K562 (cell line): ENCODE data around the gene ZNF628. TPM values are rescaled to one million over a fixed set of nuclear protein-coding genes. Genes with fewer than 3 reads are reported as not detected.
A peak's percentile ranks its signal among the peaks of the same experiment; 100 is the strongest.

Experiments used
- ATF7 ChIP-seq: fragments of 450-650 bp; IDR thresholded peaks from 2 replicates; pipeline ENCODE4 v1.7.1; 2014; ENCODE audit warnings: mild to moderate bottlenecking, moderate library complexity
- CREB1 ChIP-seq, 2 experiments: sonication (generic) in 1 of 2; formaldehyde crosslinking in 1 of 2; IDR thresholded peaks; 2 replicates each; pipeline versions ENCODE4 v1.6.1 to v1.8.0; 2012 to 2022; ENCODE audit warnings: inconsistent platforms in 1 of 2, mild to moderate bottlenecking in 1 of 2, missing genetic modification reagents in 1 of 2, moderate library complexity in 1 of 2
- CSDE1 ChIP-seq, 2 experiments: fragments of 450-650 bp; IDR thresholded peaks; 2 replicates each; pipeline ENCODE4 v1.6.1; 2016; ENCODE audit warnings: mild to moderate bottlenecking in 1 of 2
- CTCFL ChIP-seq: IDR thresholded peaks from 2 replicates; pipeline ENCODE4 v1.6.1; 2011; ENCODE audit warnings: borderline replicate concordance, low read depth, mild to moderate bottlenecking, moderate library complexity, low read length; ENCODE audit not compliant: insufficient read depth, poor library complexity, severe bottlenecking
- E2F1 ChIP-seq: sonication (generic); formaldehyde crosslinking; IDR thresholded peaks from 2 replicates; pipeline ENCODE4 v1.8.1; 2023; ENCODE audit warnings: mild to moderate bottlenecking, missing genetic modification reagents, moderate library complexity
- ELF1 ChIP-seq: fragments of 200-800 bp; sonication (Bioruptor generic); IDR thresholded peaks from 2 replicates; pipeline ENCODE4 v1.6.1; 2016; ENCODE audit warnings: missing genetic modification characterization, missing compliant biosample characterization
- ETV5 ChIP-seq: sonication (generic); formaldehyde crosslinking; IDR thresholded peaks from 2 replicates; pipeline ENCODE4 v1.4.0; 2020; ENCODE audit warnings: low read depth, mild to moderate bottlenecking, missing genetic modification reagents
- EWSR1 ChIP-seq: fragments of 450-650 bp; IDR thresholded peaks from 2 replicates; pipeline ENCODE4 v1.6.1; 2018; ENCODE audit warnings: borderline replicate concordance, mild to moderate bottlenecking, low read depth, moderate library complexity; ENCODE audit not compliant: partially characterized antibody
- HDAC1 ChIP-seq, 2 experiments: fragments of 450-650 bp; IDR thresholded peaks; 2 replicates each; pipeline ENCODE4 v1.6.1; 2016 to 2017; ENCODE audit warnings: inconsistent platforms in 1 of 2, mild to moderate bottlenecking in 1 of 2, moderate library complexity in 1 of 2
- HMG20B ChIP-seq: fragments of 250-450 bp; sonication (Bioruptor Pico); IDR thresholded peaks from 2 replicates; pipeline ENCODE4 v1.5.0; 2021; ENCODE audit warnings: mild to moderate bottlenecking
- MCM3 ChIP-seq: fragments of 450-650 bp; IDR thresholded peaks from 2 replicates; pipeline ENCODE4 v1.6.1; 2016
- MTA3 ChIP-seq: fragments of 450-650 bp; formaldehyde crosslinking; IDR thresholded peaks from 2 replicates; pipeline ENCODE4 v1.6.1; 2017; ENCODE audit warnings: mild to moderate bottlenecking, borderline replicate concordance
- MYNN ChIP-seq, 2 experiments: sonication (generic); formaldehyde crosslinking in 1 of 2; IDR thresholded peaks; 2 replicates each; pipeline versions ENCODE4 v1.5.0 to v1.6.1; 2016 to 2020; ENCODE audit warnings: antibody characterized with exemption in 1 of 2, missing genetic modification reagents in 1 of 2
- PHB2 ChIP-seq: fragments of 450-650 bp; IDR thresholded peaks from 2 replicates; pipeline ENCODE4 v1.6.1; 2017; ENCODE audit warnings: low read depth
- RBM22 ChIP-seq: fragments of 200-400 bp; formaldehyde crosslinking; IDR thresholded peaks from 2 replicates; pipeline ENCODE4 v1.6.1; 2018; ENCODE audit warnings: low read length, low read depth; ENCODE audit not compliant: poor library complexity, severe bottlenecking
- SIN3A ChIP-seq, 2 experiments: fragments of 150-350 bp in 1 of 2; IDR thresholded peaks; 2 replicates each; pipeline ENCODE4 v1.6.1; 2011 to 2016; ENCODE audit warnings: borderline replicate concordance in 2 of 2, low read depth in 2 of 2, low read length in 2 of 2, mild to moderate bottlenecking in 2 of 2, moderate library complexity in 2 of 2; ENCODE audit not compliant: control insufficient read depth in 1 of 2
- SOX6 ChIP-seq: fragments of 450-650 bp; IDR thresholded peaks from 2 replicates; pipeline ENCODE4 v1.6.1; 2014; ENCODE audit warnings: mild to moderate bottlenecking
- ZBTB12 ChIP-seq: fragments of 250-450 bp; sonication (Bioruptor Pico); IDR thresholded peaks from 2 replicates; pipeline ENCODE4 v1.4.0; 2020
- ZBTB7A ChIP-seq: IDR thresholded peaks from 2 replicates; pipeline ENCODE4 v1.6.1; 2011; ENCODE audit warnings: low read depth, mild to moderate bottlenecking, low read length, moderate library complexity, borderline replicate concordance; ENCODE audit not compliant: control insufficient read depth
- ZNF232 ChIP-seq: sonication (generic); formaldehyde crosslinking; IDR thresholded peaks from 2 replicates; pipeline ENCODE4 v1.8.0; 2022; ENCODE audit warnings: mild to moderate bottlenecking, missing genetic modification reagents
- ZNF263 ChIP-seq: sonication (generic); formaldehyde crosslinking; IDR thresholded peaks from 2 replicates; pipeline ENCODE4 v1.8.0; 2022; ENCODE audit warnings: mild to moderate bottlenecking, missing genetic modification reagents, borderline replicate concordance
- ZNF511 ChIP-seq: sonication (generic); formaldehyde crosslinking; IDR thresholded peaks from 2 replicates; pipeline ENCODE4 v1.8.0; 2022; ENCODE audit warnings: mild to moderate bottlenecking, missing genetic modification reagents
- polyA plus RNA-seq, 8 experiments: library from polyadenylated mRNA; depleted of rRNA in 4 of 8; stranded (reverse) in 5 of 8; unstranded in 3 of 8; fragments of >200 nt; fragmentation: Nextera tagmentation in 2 of 8; fragmentation: Illumina TruSeq in 1 of 8; extraction: Ambion mirVana in 2 of 8; extraction: Trizol in 1 of 8; gene quantifications; 2 replicates each; pipeline versions ENCODE4 v1.2.1 to v1.2.3, GENCODE V29; 2011 to 2014; ENCODE audit warnings: inconsistent platforms in 1 of 8, missing spikeins in 1 of 8
- total RNA-seq, 7 experiments: library from RNA; depleted of rRNA in 6 of 7; stranded (reverse); fragments of >200 nt in 6 of 7; fragmentation: Illumina TruSeq in 2 of 7; extraction: Trizol in 2 of 7; gene quantifications; 2 replicates each; pipeline versions ENCODE4 v1.2.1 to v1.2.3, GENCODE V29; 2011 to 2021; ENCODE audit warnings: low replicate concordance in 1 of 7

ZNF628 gene
- total and polyA plus RNA-seq, 9 of the 15 experiments (the other 6 are each of a cell fraction or from before 2014, with no cell fraction given), result 0.13 to 13.6 (median 2.2) TPM; not detected in 3

- TF ChIP-seq E2F1 (CRISPR knock-in tag), result 0 out of 2 replicates have a peak, but pooled peaks have one; percentile 42
- peak; percentile 80 for TF ChIP-seq MYNN (IDR thresholded peaks at IDR 0.05)
- 0 out of 2 replicates have a peak, but pooled peaks have one; percentile 73 for TF ChIP-seq MYNN (CRISPR knock-in tag; IDR thresholded peaks at IDR 0.05)
- TF ChIP-seq CTCFL, result no peak
- TF ChIP-seq ZBTB7A, result peak; percentile 97
- 0 out of 2 replicates have a peak, but pooled peaks have one; percentile 17 for TF ChIP-seq ZNF511 (CRISPR knock-in tag)
- TF ChIP-seq ATF7, result peak; percentile 92
- TF ChIP-seq HDAC1 (IDR thresholded peaks at IDR 0.05), result no peak
- peak; percentile 81 for TF ChIP-seq ZBTB12
- TF ChIP-seq CSDE1 (IDR thresholded peaks at IDR 0.05), result no peak; a peak in 1 of 4 replicates
- TF ChIP-seq HMG20B (CRISPR knock-in tag), result no peak
- TF ChIP-seq PHB2, result no peak
- no peak for TF ChIP-seq ZNF232 (CRISPR knock-in tag)
- TF ChIP-seq SIN3A (IDR thresholded peaks at IDR 0.05; ENCODE audit: borderline replicate concordance in 2 of 2, control insufficient read depth in 1 of 2, low read depth in 2 of 2, low read length in 2 of 2), result peak in 1 of 2 experiments; percentile 6; a peak in 1 of 4 replicates
- TF ChIP-seq ELF1 (tag), result peak; percentile 45; the same call in 1 of the 2 replicates
- peak; percentile 69 for TF ChIP-seq ETV5 (CRISPR knock-in tag)
- no peak for TF ChIP-seq MCM3
- TF ChIP-seq MTA3, result peak; percentile 82
- peak; percentile 83 for TF ChIP-seq CREB1 (IDR thresholded peaks at IDR 0.05)
- peak; percentile 94 for TF ChIP-seq CREB1 (CRISPR knock-in tag; IDR thresholded peaks at IDR 0.05)
- TF ChIP-seq SOX6, result no peak
- no peak for TF ChIP-seq EWSR1
- no peak for TF ChIP-seq ZNF263 (CRISPR knock-in tag)
- TF ChIP-seq RBM22, result peak; percentile 89
Measured at GRCh38 chr19:55484593-55485438, 8.4 kb downstream of the ZNF628 start, which contains the start of gene NAT14 (continued).
